Measurements from ENCODE around the gene PPP1R1C. TPM values are rescaled to one million over a fixed set of nuclear protein-coding genes. Genes with fewer than 3 reads are reported as not detected.

Gene PPP1R1C
- total and polyA plus RNA-seq, 4 donors: 5.4 to 21.7 (median 11.3) TPM

- H3K27me3 ChIP-seq (ENCODE audit: control insufficient read depth in 4 of 4, insufficient read depth in 4 of 4, low read length in 3 of 4): no peaks in the 10 kb centered on the region
- 80% methylated on average over 1 of the region's 1 CpG for WGBS
- H3K9ac ChIP-seq (ENCODE audit: low read depth in 1 of 2, low read length in 2 of 2): no peak overlapping the region
- H3K4me3 ChIP-seq (ENCODE audit: low read depth in 1 of 3, low read length in 3 of 3): no peak overlapping the region
- no peaks in the 10 kb centered on the region for H3K4me1 ChIP-seq (ENCODE audit: control insufficient read depth in 4 of 4, insufficient read depth in 4 of 4, low read length in 3 of 4)
- no peak overlapping the region for H3K27ac ChIP-seq (ENCODE audit: low read depth in 1 of 2, low read length in 2 of 2)
- no peaks in the 10 kb centered on the region for H3K36me3 ChIP-seq (ENCODE audit: control insufficient read depth in 4 of 4, insufficient read depth in 3 of 4, low read depth in 1 of 4, low read length in 3 of 4)
- DNase-seq (ENCODE audit: low spot score): no peak
- TF ChIP-seq MAX (IDR thresholded peaks at IDR 0.05): no peak
- no peak for TF ChIP-seq ZBTB33 (IDR thresholded peaks at IDR 0.05)
- no peaks in the 10 kb centered on the region for H3K9me3 ChIP-seq (ENCODE audit: control insufficient read depth in 4 of 4, low read length in 3 of 4)
These were observed 179.0 kb downstream of the PPP1R1C start for GRCh38 chr2:182164686-182165085.

GRCh38 chr2:182165202-182165601 lies 179.5 kb downstream of the PPP1R1C start:
- Histone ChIP-seq H3K27me3 (ENCODE audit: control insufficient read depth in 4 of 4, insufficient read depth in 4 of 4, low read length in 3 of 4) (no peaks in the 10 kb centered on the region), H3K36me3 (ENCODE audit: control insufficient read depth in 4 of 4, insufficient read depth in 3 of 4, low read depth in 1 of 4, low read length in 3 of 4) (no peaks in the 10 kb centered on the region), H3K4me3 (ENCODE audit: low read depth in 1 of 3, low read length in 3 of 3) (no peak overlapping the region), H3K27ac (ENCODE audit: low read depth in 1 of 2, low read length in 2 of 2) (no peak overlapping the region), H3K4me1 (ENCODE audit: control insufficient read depth in 4 of 4, insufficient read depth in 4 of 4, low read length in 3 of 4) (no peaks in the 10 kb centered on the region), H3K9me3 (ENCODE audit: control insufficient read depth in 4 of 4, low read length in 3 of 4) (no peaks in the 10 kb centered on the region), H3K9ac (ENCODE audit: low read depth in 1 of 2, low read length in 2 of 2) (no peak overlapping the region)
- DNase-seq (ENCODE audit: low spot score): no peak
- TF ChIP-seq JUND (IDR thresholded peaks at IDR 0.05): no peak
- TF ChIP-seq MAX (IDR thresholded peaks at IDR 0.05): no peak
- no peak for TF ChIP-seq ZBTB33 (IDR thresholded peaks at IDR 0.05)
- 78% methylated on average over 2 of the region's 2 CpGs for WGBS

GRCh38 chr2:182166406-182166805 lies 180.8 kb downstream of the PPP1R1C start:
- H3K27me3 ChIP-seq (ENCODE audit: control insufficient read depth in 4 of 4, insufficient read depth in 4 of 4, low read length in 3 of 4): no peaks in the 10 kb centered on the region
- no peak overlapping the region for H3K4me3 ChIP-seq (ENCODE audit: low read depth in 1 of 3, low read length in 3 of 3)
- no peak overlapping the region for H3K9ac ChIP-seq (ENCODE audit: low read depth in 1 of 2, low read length in 2 of 2)
- 73% methylated on average over 2 of the region's 2 CpGs for WGBS
- H3K4me1 ChIP-seq (ENCODE audit: control insufficient read depth in 4 of 4, insufficient read depth in 4 of 4, low read length in 3 of 4): no peaks in the 10 kb centered on the region
- no peak overlapping the region for H3K27ac ChIP-seq (ENCODE audit: low read depth in 1 of 2, low read length in 2 of 2)
- no peaks in the 10 kb centered on the region for H3K36me3 ChIP-seq (ENCODE audit: control insufficient read depth in 4 of 4, insufficient read depth in 3 of 4, low read depth in 1 of 4, low read length in 3 of 4)
- TF ChIP-seq FOXA2 (IDR thresholded peaks at IDR 0.05) (no peak), FOXA1 (IDR thresholded peaks at IDR 0.05) (no peak), MAX (IDR thresholded peaks at IDR 0.05) (no peak), NR2F2 (IDR thresholded peaks at IDR 0.05) (no peak), TAF1 (conservative IDR thresholded peaks at IDR 0.05) (no peak), RXRA (IDR thresholded peaks at IDR 0.05) (no peak), HNF4G (IDR thresholded peaks at IDR 0.05) (no peak), ZBTB33 (IDR thresholded peaks at IDR 0.05) (no peak), REST (IDR thresholded peaks at IDR 0.05) (no peak)
- DNase-seq (ENCODE audit: low spot score): no peak
- no peaks in the 10 kb centered on the region for H3K9me3 ChIP-seq (ENCODE audit: control insufficient read depth in 4 of 4, low read length in 3 of 4)

All from liver (tissue), 9 donors.